Breast epithelium (tissue), 4 donors: ENCODE results near the gene GABPB1. TPM values are rescaled to one million over a fixed set of nuclear protein-coding genes. Genes with fewer than 3 reads are reported as not detected.

Experiments used
- DNase-seq, 2 donors: peaks; one replicate each; pipeline ENCODE4 v3.0.0-alpha.2; 2019; ENCODE audit warnings: low spot score in 2 of 2
- H3K27ac ChIP-seq, 2 donors: fragments of 200-600 bp; sonication (generic) in 1 of 2; one replicate each; pipeline ENCODE4 v1.5.1; 2016 to 2019; ENCODE audit warnings: mild to moderate bottlenecking in 1 of 2
- H3K27me3 ChIP-seq, 2 donors: fragments of 200-600 bp; sonication (generic) in 1 of 2; one replicate each; pipeline versions ENCODE4 v1.5.1 to v1.6.0; 2017 to 2019; ENCODE audit warnings: control low read depth in 1 of 2, mild to moderate bottlenecking in 1 of 2
- H3K36me3 ChIP-seq: fragments of 200-600 bp; one replicate; pipeline ENCODE4 v1.5.1; 2019
- H3K4me1 ChIP-seq, 2 donors: fragments of 200-600 bp; sonication (generic); one replicate each; pipeline ENCODE4 v1.5.1; 2016 to 2019; ENCODE audit warnings: control low read depth in 1 of 2
- H3K4me3 ChIP-seq, 3 donors: fragments of 200-600 bp; sonication (generic); 1 replicate in 2 of 3; 2 replicates in 1 of 3; pipeline ENCODE4 v1.5.1; 2016 to 2019; ENCODE audit warnings: mild to moderate bottlenecking in 3 of 3, moderate library complexity in 2 of 3
- H3K9me3 ChIP-seq, 2 donors: fragments of 200-600 bp; sonication (generic) in 1 of 2; one replicate each; pipeline ENCODE4 v1.5.1; 2016 to 2019; ENCODE audit warnings: control low read depth in 1 of 2
- POLR2A ChIP-seq: fragments of 450-650 bp; IDR thresholded peaks from one replicate; pipeline ENCODE4 v1.6.1; 2016; ENCODE audit warnings: antibody characterized with exemption, mild to moderate bottlenecking, moderate library complexity
- POLR2AphosphoS5 ChIP-seq, 3 donors: sonication (generic); formaldehyde crosslinking; IDR thresholded peaks; one replicate each; pipeline ENCODE4 v1.6.1; 2017; ENCODE audit warnings: antibody characterized with exemption in 3 of 3
- intact Hi-C: fragments of 100-400 bp; cut with DNase I; formaldehyde crosslinking; loops from one replicate; pipeline ENCODE4 v1.15.1; 2023; ENCODE audit warnings: low total_unique reads
- total RNA-seq, 3 donors: library from RNA; depleted of rRNA; stranded (reverse); fragments of >200 nt; gene quantifications; one replicate each; pipeline ENCODE4 v1.1.0, GENCODE V29; 2016
- TF ChIP-seq, protein P1 (sequence below), 3 donors: fragments of 450-650 bp; IDR thresholded peaks; one replicate each; pipeline ENCODE4 v1.5.1; 2016 to 2017; ENCODE audit warnings: antibody characterized with exemption in 3 of 3, mild to moderate bottlenecking in 3 of 3, moderate library complexity in 3 of 3

Gene GABPB1
- total RNA-seq, 3 donors from 2014 or later = 14.6 to 37.4 (median 35.9) TPM

DNA sequence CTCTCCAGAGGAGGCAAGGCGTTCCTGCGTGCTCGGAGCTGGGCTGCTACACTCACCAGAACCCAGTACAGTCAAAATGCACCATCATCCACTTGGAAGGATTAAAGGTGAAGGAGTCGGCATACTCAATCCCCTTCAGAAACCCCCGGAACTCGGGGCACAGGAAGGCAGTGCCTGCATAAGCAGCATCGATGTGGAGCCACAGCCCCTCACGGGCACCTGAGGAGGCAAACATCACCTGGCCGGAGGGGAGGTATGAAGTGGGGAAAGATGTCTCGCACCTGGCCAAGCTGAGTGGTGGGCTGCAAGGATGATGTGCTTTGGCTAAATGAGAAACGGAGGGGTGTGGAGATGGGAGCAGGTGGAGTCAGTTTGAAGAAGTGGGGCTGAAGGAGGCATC lies 102.4 kb downstream of the GABPB1 start:
- Histone ChIP-seq H3K27ac (no peak overlapping the region), H3K36me3 (no peaks in the 10 kb centered on the region), H3K4me3 (no peak overlapping the region), H3K27me3 (no peaks in the 10 kb centered on the region), H3K4me1 (no peaks in the 10 kb centered on the region), H3K9me3 (no peaks in the 10 kb centered on the region)
- no peak for TF ChIP-seq POLR2A
- no peak for TF ChIP-seq POLR2AphosphoS5 (IDR thresholded peaks at IDR 0.05)
- TF ChIP-seq, protein P1, sequence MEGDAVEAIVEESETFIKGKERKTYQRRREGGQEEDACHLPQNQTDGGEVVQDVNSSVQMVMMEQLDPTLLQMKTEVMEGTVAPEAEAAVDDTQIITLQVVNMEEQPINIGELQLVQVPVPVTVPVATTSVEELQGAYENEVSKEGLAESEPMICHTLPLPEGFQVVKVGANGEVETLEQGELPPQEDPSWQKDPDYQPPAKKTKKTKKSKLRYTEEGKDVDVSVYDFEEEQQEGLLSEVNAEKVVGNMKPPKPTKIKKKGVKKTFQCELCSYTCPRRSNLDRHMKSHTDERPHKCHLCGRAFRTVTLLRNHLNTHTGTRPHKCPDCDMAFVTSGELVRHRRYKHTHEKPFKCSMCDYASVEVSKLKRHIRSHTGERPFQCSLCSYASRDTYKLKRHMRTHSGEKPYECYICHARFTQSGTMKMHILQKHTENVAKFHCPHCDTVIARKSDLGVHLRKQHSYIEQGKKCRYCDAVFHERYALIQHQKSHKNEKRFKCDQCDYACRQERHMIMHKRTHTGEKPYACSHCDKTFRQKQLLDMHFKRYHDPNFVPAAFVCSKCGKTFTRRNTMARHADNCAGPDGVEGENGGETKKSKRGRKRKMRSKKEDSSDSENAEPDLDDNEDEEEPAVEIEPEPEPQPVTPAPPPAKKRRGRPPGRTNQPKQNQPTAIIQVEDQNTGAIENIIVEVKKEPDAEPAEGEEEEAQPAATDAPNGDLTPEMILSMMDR (IDR thresholded peaks at IDR 0.05) = no peak
- DNase-seq = no peak
- intact Hi-C loops = no loop called here

DNA sequence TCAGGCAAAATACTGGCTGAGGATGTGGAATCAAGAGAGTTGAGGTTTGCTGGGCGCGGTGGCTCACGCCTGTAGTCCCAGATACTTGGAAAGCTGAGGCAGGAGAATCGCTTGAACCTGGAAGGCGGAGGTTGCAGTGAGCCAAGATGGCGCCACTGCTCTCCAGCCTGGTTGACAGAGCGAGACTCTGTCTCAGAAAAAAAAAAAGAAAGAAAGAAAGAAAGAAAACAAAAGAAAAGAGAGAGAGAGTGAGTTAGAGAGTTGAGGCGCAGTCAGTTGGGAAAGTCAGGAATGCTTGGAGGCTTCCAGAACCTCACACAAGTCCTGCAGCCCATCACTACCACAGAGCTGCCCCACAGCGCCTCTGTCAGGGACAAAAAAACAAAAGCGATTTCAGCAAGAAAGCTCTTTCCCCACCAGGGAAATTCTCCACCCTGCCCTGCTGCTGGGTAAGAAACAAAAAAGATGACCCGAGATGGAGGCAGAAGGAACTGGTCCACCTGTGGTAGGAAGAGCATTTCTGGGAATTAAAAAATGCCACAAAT lies 103.3 kb downstream of the GABPB1 start:
- H3K27me3 ChIP-seq = no peaks in the 10 kb centered on the region
- H3K36me3 ChIP-seq = no peaks in the 10 kb centered on the region
- intact Hi-C loops = no loop called here
- H3K4me3 ChIP-seq = no peak overlapping the region
- H3K9me3 ChIP-seq = no peaks in the 10 kb centered on the region
- no peaks in the 10 kb centered on the region for H3K4me1 ChIP-seq
- H3K27ac ChIP-seq = no peak overlapping the region
- TF ChIP-seq POLR2AphosphoS5 (IDR thresholded peaks at IDR 0.05) = no peak
- no peak for TF ChIP-seq POLR2A
- TF ChIP-seq, protein P1 (IDR thresholded peaks at IDR 0.05) = no peak
- no peak for DNase-seq

DNA sequence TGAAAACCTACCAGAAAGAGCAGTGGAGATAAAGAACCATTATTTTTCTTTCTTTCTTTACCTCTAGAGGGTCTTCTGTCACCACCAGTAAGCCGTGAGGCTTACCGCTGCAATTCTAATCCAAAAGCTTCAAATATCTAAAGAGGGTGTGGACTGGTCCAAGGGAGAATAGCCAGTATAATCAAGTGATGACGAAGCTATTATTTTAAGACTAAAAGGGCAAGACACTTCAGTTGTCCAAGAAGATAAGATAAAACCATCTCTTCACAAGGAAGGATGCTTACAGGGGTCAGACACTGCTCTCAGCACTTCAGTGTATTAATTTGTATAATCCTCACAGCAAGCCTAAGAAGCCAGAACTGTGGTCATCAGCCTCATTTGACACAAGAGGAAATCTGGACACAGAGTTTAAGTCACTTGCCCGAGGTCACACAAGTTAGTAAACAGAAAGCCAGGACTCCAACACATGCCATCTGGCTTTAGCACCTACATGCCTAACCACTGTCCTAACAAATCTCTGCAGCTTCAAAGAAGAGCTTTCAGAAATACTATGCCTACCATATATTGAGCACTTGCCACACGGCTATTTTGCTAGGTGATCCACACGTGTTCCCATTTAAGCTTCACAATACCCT lies 104.1 kb downstream of the GABPB1 start:
- TF ChIP-seq POLR2AphosphoS5 (IDR thresholded peaks at IDR 0.05) (no peak), POLR2A (no peak)
- TF ChIP-seq, protein P1 (IDR thresholded peaks at IDR 0.05) = no peak
- Histone ChIP-seq H3K4me1 (no peaks in the 10 kb centered on the region), H3K36me3 (no peaks in the 10 kb centered on the region), H3K27ac (no peak overlapping the region), H3K9me3 (no peaks in the 10 kb centered on the region), H3K4me3 (no peak overlapping the region), H3K27me3 (no peaks in the 10 kb centered on the region)
- intact Hi-C loops = no loop called here
- DNase-seq = no peak

DNA sequence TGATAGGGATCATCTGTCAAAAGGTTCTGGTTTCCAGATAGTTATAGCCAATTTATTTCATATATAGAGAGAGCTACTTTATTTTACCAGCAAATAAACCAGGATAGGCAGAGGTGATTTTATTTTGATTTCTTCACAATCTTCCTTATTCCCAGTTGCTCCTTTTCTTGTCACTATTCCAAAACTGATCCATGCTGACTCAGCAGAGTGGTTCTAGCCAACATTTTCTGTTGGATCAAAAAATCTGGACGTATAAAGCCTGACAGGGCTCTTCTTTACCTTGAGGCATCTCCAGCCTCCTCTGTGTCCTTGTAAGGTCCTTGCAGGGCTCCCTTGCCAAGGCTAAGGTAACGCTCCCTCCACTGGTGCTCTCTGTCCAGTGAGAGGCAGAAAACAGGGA lies 105.3 kb downstream of the GABPB1 start:
- TF ChIP-seq POLR2A (no peak), POLR2AphosphoS5 (IDR thresholded peaks at IDR 0.05) (no peak)
- TF ChIP-seq, protein P1 (IDR thresholded peaks at IDR 0.05) = no peak
- H3K27me3 ChIP-seq = no peaks in the 10 kb centered on the region
- H3K4me3 ChIP-seq = no peak overlapping the region
- H3K4me1 ChIP-seq = no peaks in the 10 kb centered on the region
- H3K36me3 ChIP-seq = no peaks in the 10 kb centered on the region
- no peak for DNase-seq
- intact Hi-C loops = no loop called here
- H3K9me3 ChIP-seq = no peaks in the 10 kb centered on the region
- no peak overlapping the region for H3K27ac ChIP-seq

DNA sequence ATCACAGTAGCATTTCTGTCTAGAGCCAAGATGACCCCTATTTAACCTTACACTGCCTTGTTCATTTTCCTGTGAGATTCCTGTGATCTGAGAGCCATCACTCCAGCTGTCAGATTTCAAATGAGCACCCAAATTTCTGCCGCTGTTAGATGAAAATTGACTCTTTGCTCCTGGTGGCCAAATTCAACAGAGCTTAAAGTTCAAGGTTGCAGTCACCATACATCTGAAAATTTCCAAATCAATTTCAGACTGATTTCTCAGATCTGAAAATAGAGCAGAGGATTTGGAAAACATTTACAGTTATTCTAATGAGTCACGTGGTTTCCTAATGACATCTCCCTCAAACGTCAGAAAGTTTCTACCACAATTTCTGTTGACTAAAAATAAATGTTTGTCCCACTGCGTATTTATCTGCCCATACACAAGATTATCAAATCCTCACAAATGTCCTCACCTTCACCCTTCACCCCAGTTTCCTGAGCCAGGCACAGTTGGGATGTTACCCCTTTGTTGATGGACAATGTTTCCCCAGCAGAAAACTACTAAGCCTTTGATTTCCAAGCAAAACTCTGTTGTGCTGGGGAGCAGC lies 105.9 kb downstream of the GABPB1 start:
- H3K4me3 ChIP-seq = no peak overlapping the region
- no peak for DNase-seq
- TF ChIP-seq POLR2A = no peak
- TF ChIP-seq, protein P1 (IDR thresholded peaks at IDR 0.05) = no peak
- no peak for TF ChIP-seq POLR2AphosphoS5 (IDR thresholded peaks at IDR 0.05)
- no peak overlapping the region for H3K27ac ChIP-seq
- intact Hi-C loops = no loop called here
- H3K36me3 ChIP-seq = no peaks in the 10 kb centered on the region
- no peaks in the 10 kb centered on the region for H3K27me3 ChIP-seq
- H3K9me3 ChIP-seq = no peaks in the 10 kb centered on the region
- no peaks in the 10 kb centered on the region for H3K4me1 ChIP-seq
